NB4 (cell line): ENCODE data around the gene CENPW.

Source experiments
- DNase-seq: peaks from one replicate; pipeline ENCODE4 v3.0.0; 2010; ENCODE audit warnings: low read depth
- H3K4me3 ChIP-seq: one replicate; pipeline ENCODE4 v1.5.1; 2011; ENCODE audit warnings: mild to moderate bottlenecking, low read depth, low read length, moderate library complexity
- CTCF ChIP-seq: IDR thresholded peaks from one replicate; pipeline ENCODE4 v1.5.1; 2012; ENCODE audit warnings: low read depth, low read length
- MAX ChIP-seq: IDR thresholded peaks from 2 replicates; pipeline ENCODE4 v1.6.1; 2011; ENCODE audit warnings: low read depth, low read length
- MYC ChIP-seq: IDR thresholded peaks from 2 replicates; pipeline ENCODE4 v1.6.1; 2011; ENCODE audit warnings: low read depth, low read length
- POLR2A ChIP-seq: IDR thresholded peaks from 2 replicates; pipeline ENCODE4 v1.6.1; 2011; ENCODE audit warnings: mild to moderate bottlenecking; ENCODE audit not compliant: insufficient read length; ENCODE audit errors: extremely low read depth

The CENPW gene

GRCh38 chr6:126307849-126308248, 32.1 kb upstream of the CENPW start:
- TF ChIP-seq POLR2A (no peak), CTCF (no peak), MYC (no peak), MAX (no peak)
- DNase-seq: no peak
- no peak overlapping the region for H3K4me3 ChIP-seq

- no peak for DNase-seq
- TF ChIP-seq CTCF: no peak
- TF ChIP-seq POLR2A: no peak
- no peak overlapping the region for H3K4me3 ChIP-seq
Measured at GRCh38 chr6:126308362-126308761, 31.6 kb upstream of the CENPW start.

GRCh38 chr6:126312013-126312665, 27.8 kb upstream of the CENPW start:
- no peak overlapping the region for H3K4me3 ChIP-seq
- DNase-seq: peak; percentile 29
- no peak for TF ChIP-seq MAX
- TF ChIP-seq CTCF: peak; percentile 42

GRCh38 chr6:126313941-126314340, 26.0 kb upstream of the CENPW start:
- TF ChIP-seq POLR2A: no peak
- no peak for TF ChIP-seq CTCF
- no peak for TF ChIP-seq MAX
- no peak for TF ChIP-seq MYC
- DNase-seq: no peak
- no peak overlapping the region for H3K4me3 ChIP-seq

GRCh38 chr6:126318797-126319196, 21.1 kb upstream of the CENPW start:
- no peak overlapping the region for H3K4me3 ChIP-seq
- TF ChIP-seq MYC (no peak), CTCF (no peak), POLR2A (no peak), MAX (no peak)
- DNase-seq: no peak

GRCh38 chr6:126333729-126334128, 6.2 kb upstream of the CENPW start:
- TF ChIP-seq MAX (no peak), CTCF (no peak), MYC (no peak), POLR2A (no peak)
- H3K4me3 ChIP-seq: no peak overlapping the region
- no peak for DNase-seq
